Bronchial epithelial cell (primary cell): ENCODE data around the gene C5AR2. TPM values are rescaled to one million over a fixed set of nuclear protein-coding genes. Genes with fewer than 3 reads are reported as not detected.
"Not testable (repeated sequence)": the region's sequence is repeated elsewhere in the genome, so short reads cannot be mapped to it uniquely, and the experiment has no call there.

Source experiments
- DNase-seq: peaks from one replicate; pipeline ENCODE4 v3.0.0-alpha.2; 2010; ENCODE audit warnings: low read depth
- FAIRE-seq: peaks from 2 replicates; lab custom pipeline; 2011; peaks lifted over from hg19 to GRCh38; lab: Jason Lieb, UNC
- H3K27me3 ChIP-seq: 2 replicates; pipeline ENCODE4 v1.5.1; 2011; ENCODE audit warnings: low read length; ENCODE audit not compliant: control insufficient read depth, insufficient read depth
- H3K36me3 ChIP-seq: 2 replicates; pipeline ENCODE4 v1.5.1; 2011; ENCODE audit warnings: low read length; ENCODE audit not compliant: control insufficient read depth, insufficient read depth
- H3K4me3 ChIP-seq: 2 replicates; pipeline ENCODE4 v1.5.1; 2011; ENCODE audit warnings: mild to moderate bottlenecking, low read depth, low read length, control low read depth
- CTCF ChIP-seq: IDR thresholded peaks from 2 replicates; pipeline ENCODE4 v1.5.1; 2011; ENCODE audit warnings: mild to moderate bottlenecking, moderate library complexity, low read length, control low read depth, inconsistent platforms; ENCODE audit not compliant: insufficient read depth, severe bottlenecking
- total RNA-seq: library from RNA; depleted of rRNA; stranded (reverse); fragments of >200 nt; gene quantifications from 2 replicates; pipeline ENCODE4 v1.2.1, GENCODE V29; 2014

The C5AR2 gene
- total RNA-seq, 1 donor from 2014 or later, result 0.53 TPM

- no peaks in the 10 kb centered on the region for H3K27me3 ChIP-seq
- FAIRE-seq (no peak), DNase-seq (no peak)
- TF ChIP-seq CTCF, result no peak
- H3K4me3 ChIP-seq, result no peak overlapping the region
- peaks cover 34% of the 10 kb centered on the region for H3K36me3 ChIP-seq
These were observed 49.1 kb downstream of the C5AR2 start for GRCh38 chr19:47381121-47381520.

GRCh38 chr19:47381653-47382279 lies 49.8 kb downstream of the C5AR2 start:
- no peak for TF ChIP-seq CTCF
- Histone ChIP-seq H3K27me3 (no peaks in the 10 kb centered on the region), H3K36me3 (peaks cover 29% of the 10 kb centered on the region), H3K4me3 (no peak overlapping the region)
- DNase-seq (no peak), FAIRE-seq (no peak)

GRCh38 chr19:47383890-47384289 lies 51.9 kb downstream of the C5AR2 start:
- DNase-seq, H3K4me3 ChIP-seq, H3K27me3 ChIP-seq, FAIRE-seq: not testable (repeated sequence)
- peaks cover 18% of the 10 kb centered on the region for H3K36me3 ChIP-seq

- DNase-seq, H3K4me3 ChIP-seq, FAIRE-seq, H3K27me3 ChIP-seq: not testable (repeated sequence)
- H3K36me3 ChIP-seq, result peaks cover 18% of the 10 kb centered on the region
These were observed 52.6 kb downstream of the C5AR2 start for GRCh38 chr19:47384533-47384932.

GRCh38 chr19:47386582-47386981 lies 54.6 kb downstream of the C5AR2 start:
- not testable (repeated sequence) for FAIRE-seq, H3K27me3 ChIP-seq, H3K36me3 ChIP-seq, DNase-seq, H3K4me3 ChIP-seq

- not testable (repeated sequence) for H3K4me3 ChIP-seq, H3K36me3 ChIP-seq, FAIRE-seq, DNase-seq, H3K27me3 ChIP-seq
These were observed 55.6 kb downstream of the C5AR2 start for GRCh38 chr19:47387623-47388022.

- H3K4me3 ChIP-seq, DNase-seq, H3K27me3 ChIP-seq, H3K36me3 ChIP-seq, FAIRE-seq: not testable (repeated sequence)
These were observed 56.7 kb downstream of the C5AR2 start for GRCh38 chr19:47388721-47389120.

- TF ChIP-seq CTCF, result no peak
- FAIRE-seq (no peak), DNase-seq (no peak)
- Histone ChIP-seq H3K36me3 (no peaks in the 10 kb centered on the region), H3K27me3 (no peaks in the 10 kb centered on the region), H3K4me3 (no peak overlapping the region)
These were observed 57.2 kb downstream of the C5AR2 start for GRCh38 chr19:47389150-47389556.
